Body of pancreas (tissue), 4 donors: ENCODE data around the gene STAMBPL1. TPM values are rescaled to one million over a fixed set of nuclear protein-coding genes. Genes with fewer than 3 reads are reported as not detected.

Experiments used
- ATAC-seq: fragments of 150-250 bp; one replicate; pipeline ENCODE4 v1.9.1; 2016
- DNase-seq, 4 donors: peaks; one replicate each; pipeline ENCODE4 v3.0.0-alpha.2; 2019
- H3K27ac ChIP-seq, 4 donors: fragments of 200-600 bp; sonication (generic); 1 replicate in 3 of 4; 2 replicates in 1 of 4; pipeline versions ENCODE4 v1.5.1 to v1.6.1; 2016 to 2019; ENCODE audit warnings: mild to moderate bottlenecking in 1 of 4, mixed read lengths in 1 of 4, moderate library complexity in 1 of 4
- H3K27me3 ChIP-seq, 2 donors: fragments of 200-600 bp; sonication (generic); one replicate each; pipeline ENCODE4 v1.6.0; 2016; ENCODE audit warnings: mild to moderate bottlenecking in 1 of 2
- H3K36me3 ChIP-seq, 2 donors: fragments of 200-600 bp; sonication (generic); replicated peaks in 1 of 2; 2 replicates each; pipeline ENCODE4 v1.5.1; 2016; ENCODE audit warnings: low read depth in 2 of 2; ENCODE audit not compliant: insufficient read depth in 1 of 2
- H3K4me1 ChIP-seq: fragments of 200-600 bp; sonication (generic); one replicate; pipeline ENCODE4 v1.6.0; 2016
- H3K4me3 ChIP-seq, 2 donors: fragments of 200-600 bp; sonication (generic); 1 replicate in 1 of 2; 2 replicates in 1 of 2; pipeline ENCODE4 v1.5.1; 2016 to 2019
- H3K9me3 ChIP-seq, 3 donors: fragments of 200-600 bp; sonication (generic); 1 replicate in 2 of 3; 2 replicates in 1 of 3; pipeline ENCODE4 v1.5.1; 2016
- POLR2A ChIP-seq, 3 donors: fragments of 450-650 bp; IDR thresholded peaks; one replicate each; pipeline ENCODE4 v1.6.1; 2016; ENCODE audit warnings: antibody characterized with exemption in 3 of 3, mild to moderate bottlenecking in 2 of 3
- WGBS, 2 donors: methylation state at CpG; one replicate each; pipeline ENCODE4 v1.1.5; 2017; 5-methylcytosine and 5-hydroxymethylcytosine counted together
- intact Hi-C: fragments of 100-400 bp; cut with DNase I; formaldehyde crosslinking; loops from one replicate; pipeline ENCODE4 v1.15.1; 2023
- total RNA-seq, 2 donors: library from RNA; depleted of rRNA; stranded (reverse); fragments of >200 nt; gene quantifications; one replicate each; pipeline ENCODE4 v1.1.0, GENCODE V29; 2016
- TF ChIP-seq, protein P1 (sequence below), 7 experiments: fragments of 450-650 bp in 4 of 7; fragments of 200-600 bp in 3 of 7; sonication (generic) in 3 of 7; IDR thresholded peaks; one replicate each; pipeline ENCODE4 v1.5.1; 2016 to 2019; ENCODE audit warnings: antibody characterized with exemption in 7 of 7

STAMBPL1 gene
- total RNA-seq, 2 donors from 2014 or later, result 10.1 to 26.7 TPM

DNA sequence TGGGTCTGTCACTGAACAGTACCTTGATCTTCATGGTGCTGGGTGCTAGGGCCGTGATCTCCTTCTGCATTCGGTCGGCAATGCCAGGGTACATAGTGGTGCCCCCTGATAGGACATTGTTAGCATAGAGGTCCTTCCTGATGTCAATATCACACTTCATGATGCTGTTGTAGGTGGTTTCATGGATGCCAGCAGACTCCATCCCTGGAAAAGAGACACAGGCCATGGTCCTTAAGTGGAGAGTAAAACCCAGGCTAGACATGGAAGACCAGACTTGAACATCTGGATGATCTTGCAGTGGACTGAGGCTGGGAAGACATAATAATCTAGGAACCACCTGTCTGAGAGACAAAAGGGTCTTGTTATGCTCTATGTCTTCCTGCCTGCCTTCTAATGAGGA, 58.0 kb downstream of the STAMBPL1 start:
- no peaks in the 10 kb centered on the region for H3K36me3 ChIP-seq
- no peaks in the 10 kb centered on the region for H3K27me3 ChIP-seq
- no peak for TF ChIP-seq POLR2A (IDR thresholded peaks at IDR 0.05)
- TF ChIP-seq, protein P1, sequence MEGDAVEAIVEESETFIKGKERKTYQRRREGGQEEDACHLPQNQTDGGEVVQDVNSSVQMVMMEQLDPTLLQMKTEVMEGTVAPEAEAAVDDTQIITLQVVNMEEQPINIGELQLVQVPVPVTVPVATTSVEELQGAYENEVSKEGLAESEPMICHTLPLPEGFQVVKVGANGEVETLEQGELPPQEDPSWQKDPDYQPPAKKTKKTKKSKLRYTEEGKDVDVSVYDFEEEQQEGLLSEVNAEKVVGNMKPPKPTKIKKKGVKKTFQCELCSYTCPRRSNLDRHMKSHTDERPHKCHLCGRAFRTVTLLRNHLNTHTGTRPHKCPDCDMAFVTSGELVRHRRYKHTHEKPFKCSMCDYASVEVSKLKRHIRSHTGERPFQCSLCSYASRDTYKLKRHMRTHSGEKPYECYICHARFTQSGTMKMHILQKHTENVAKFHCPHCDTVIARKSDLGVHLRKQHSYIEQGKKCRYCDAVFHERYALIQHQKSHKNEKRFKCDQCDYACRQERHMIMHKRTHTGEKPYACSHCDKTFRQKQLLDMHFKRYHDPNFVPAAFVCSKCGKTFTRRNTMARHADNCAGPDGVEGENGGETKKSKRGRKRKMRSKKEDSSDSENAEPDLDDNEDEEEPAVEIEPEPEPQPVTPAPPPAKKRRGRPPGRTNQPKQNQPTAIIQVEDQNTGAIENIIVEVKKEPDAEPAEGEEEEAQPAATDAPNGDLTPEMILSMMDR (IDR thresholded peaks at IDR 0.05), result no peak
- DNase-seq (no peak), ATAC-seq (no peak)
- WGBS, 2 donors, result 80 to 87% methylated on average over 3 of the region's 3 CpGs
- no peaks in the 10 kb centered on the region for H3K9me3 ChIP-seq
- intact Hi-C loops, result no loop called here
- peaks cover 9% of the 10 kb centered on the region for H3K4me1 ChIP-seq
- H3K4me3 ChIP-seq, result no peak overlapping the region
- H3K27ac ChIP-seq, result no peak overlapping the region

- ATAC-seq (no peak), DNase-seq (no peak)
- TF ChIP-seq POLR2A (IDR thresholded peaks at IDR 0.05), result no peak
- TF ChIP-seq, protein P1 (IDR thresholded peaks at IDR 0.05), result no peak
- H3K4me3 ChIP-seq, result no peak overlapping the region
- no peaks in the 10 kb centered on the region for H3K27me3 ChIP-seq
- peaks cover 9% of the 10 kb centered on the region for H3K4me1 ChIP-seq
- no peaks in the 10 kb centered on the region for H3K9me3 ChIP-seq
- H3K36me3 ChIP-seq, result no peaks in the 10 kb centered on the region
- 95 to 100% methylated on average over 2 of the region's 2 CpGs for WGBS, 2 donors
- H3K27ac ChIP-seq, result no peak overlapping the region
- intact Hi-C loops, result no loop called here
Measured at GRCh38 chr10:88938938-88939337, 58.9 kb downstream of the STAMBPL1 start.

DNA sequence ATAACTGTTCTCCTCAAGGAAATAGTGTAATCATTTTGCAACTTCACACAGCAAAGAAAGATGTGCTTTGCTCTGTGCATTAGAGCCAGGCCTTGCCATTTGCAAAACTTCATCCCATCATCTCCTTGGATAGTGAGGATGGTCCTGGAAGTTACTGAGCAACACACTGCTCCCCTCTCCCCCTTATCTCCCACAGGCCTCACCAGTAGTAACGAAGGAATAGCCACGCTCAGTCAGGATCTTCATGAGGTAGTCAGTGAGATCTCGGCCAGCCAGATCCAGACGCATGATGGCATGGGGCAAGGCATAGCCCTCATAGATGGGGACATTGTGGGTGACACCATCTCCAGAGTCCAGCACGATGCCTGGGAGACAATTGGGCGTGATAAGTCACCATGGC, 61.0 kb downstream of the STAMBPL1 start:
- DNase-seq, result no peak
- ATAC-seq, result no peak
- WGBS, 2 donors, result 88 to 89% methylated on average over 6 of the region's 6 CpGs
- Histone ChIP-seq H3K4me3 (no peak overlapping the region), H3K4me1 (no peaks in the 10 kb centered on the region), H3K27ac (no peak overlapping the region), H3K27me3 (no peaks in the 10 kb centered on the region), H3K36me3 (no peaks in the 10 kb centered on the region), H3K9me3 (no peaks in the 10 kb centered on the region)
- intact Hi-C loops, result loop anchor here (5.0 kb wide), 1 partner anchor 41 kb away; no protein-coding TSS in a partner anchor
- no peak for TF ChIP-seq POLR2A (IDR thresholded peaks at IDR 0.05)
- TF ChIP-seq, protein P1 (IDR thresholded peaks at IDR 0.05), result no peak

- TF ChIP-seq POLR2A (IDR thresholded peaks at IDR 0.05), result no peak
- TF ChIP-seq, protein P1 (IDR thresholded peaks at IDR 0.05), result no peak
- Histone ChIP-seq H3K4me1 (no peaks in the 10 kb centered on the region), H3K4me3 (no peak overlapping the region), H3K27ac (no peak overlapping the region), H3K36me3 (no peaks in the 10 kb centered on the region), H3K27me3 (no peaks in the 10 kb centered on the region), H3K9me3 (no peaks in the 10 kb centered on the region)
- WGBS, 2 donors, result 61 to 78% methylated on average over 3 of the region's 3 CpGs
- ATAC-seq (no peak), DNase-seq (no peak)
- intact Hi-C loops, result loop anchor here (5.0 kb wide), 1 partner anchor 39 kb away; no protein-coding TSS in a partner anchor
Measured at GRCh38 chr10:88943778-88944177, 63.7 kb downstream of the STAMBPL1 start.

DNA sequence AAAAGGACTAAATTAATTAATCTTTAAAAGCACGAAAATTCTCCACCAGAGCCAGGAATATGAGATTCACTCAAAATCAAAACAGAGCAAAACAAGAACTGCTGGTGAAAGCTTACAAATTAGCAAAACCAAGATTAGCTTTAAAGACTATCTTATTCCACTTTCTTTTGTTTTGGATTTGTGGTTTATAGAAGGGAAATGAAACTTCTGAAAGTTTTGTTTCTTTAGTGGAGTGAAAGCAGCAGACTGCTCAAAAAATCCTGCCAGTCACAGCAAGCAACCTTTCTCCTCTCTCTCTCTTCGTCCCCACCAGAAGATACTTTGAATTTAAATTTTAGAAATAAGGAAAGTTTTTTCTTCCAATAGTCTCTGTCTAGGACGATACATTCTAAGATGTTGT, 64.8 kb downstream of the STAMBPL1 start:
- no peak overlapping the region for H3K27ac ChIP-seq

More for the DNA sequence above, 64.8 kb downstream of the STAMBPL1 start:
- no peaks in the 10 kb centered on the region for H3K4me1 ChIP-seq
- DNase-seq (no peak), ATAC-seq (no peak)
- H3K4me3 ChIP-seq, result no peak overlapping the region
- no peaks in the 10 kb centered on the region for H3K36me3 ChIP-seq
- no peaks in the 10 kb centered on the region for H3K27me3 ChIP-seq
- WGBS, 2 donors, result 62 to 72% methylated on average over 3 of the region's 3 CpGs
- intact Hi-C loops, result loop anchor here (5.0 kb wide), 1 partner anchor 37 kb away; no protein-coding TSS in a partner anchor
- H3K9me3 ChIP-seq, result no peaks in the 10 kb centered on the region
- TF ChIP-seq, protein P1 (IDR thresholded peaks at IDR 0.05), result no peak
- no peak for TF ChIP-seq POLR2A (IDR thresholded peaks at IDR 0.05)
